GM12801 (cell line): ENCODE results near the gene WRAP73.

Experiments
- CTCF ChIP-seq: IDR thresholded peaks from one replicate; pipeline ENCODE4 v1.5.1; 2011; ENCODE audit warnings: control low read depth; ENCODE audit not compliant: insufficient read length; ENCODE audit errors: extremely low read depth

The WRAP73 gene

DNA sequence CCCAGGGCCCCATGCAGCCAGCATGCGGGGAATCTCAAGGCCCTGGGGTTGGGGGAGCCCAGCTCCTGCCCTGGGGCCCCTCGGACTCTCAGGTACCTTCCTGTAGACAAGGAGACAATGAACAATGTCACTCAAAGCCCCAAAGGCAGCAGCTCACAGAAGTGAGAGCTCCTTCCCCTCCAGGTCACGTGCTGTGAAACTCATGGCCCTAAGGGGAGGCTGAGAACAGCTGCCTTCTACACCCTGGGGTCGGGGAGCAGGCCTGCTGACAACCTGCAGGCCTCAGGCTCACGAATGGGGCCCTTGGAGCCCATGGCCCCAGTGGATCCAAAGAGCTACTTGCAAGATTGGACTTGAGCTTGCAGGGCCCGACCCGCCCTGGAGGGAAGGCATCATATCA is 41.7 kb downstream of the WRAP73 start:
- TF ChIP-seq CTCF, result no peak

DNA sequence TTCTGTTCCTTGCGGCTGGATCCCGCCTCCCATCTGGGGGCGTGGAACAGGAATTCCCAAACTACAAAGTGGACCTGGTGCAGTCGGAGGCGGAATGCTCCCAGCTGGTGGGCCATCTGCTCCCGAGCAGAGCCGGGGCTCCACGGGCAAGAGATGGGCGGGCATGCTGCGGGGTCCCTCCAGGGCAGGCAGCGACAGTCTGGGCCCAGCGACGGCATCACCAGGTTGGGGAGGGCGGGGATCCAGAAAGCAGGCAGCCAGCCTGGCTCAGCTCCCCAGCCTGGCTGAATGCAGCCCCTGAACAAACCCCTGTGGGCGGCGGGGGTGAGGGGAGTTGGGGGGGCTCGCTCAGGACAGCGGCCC is 42.2 kb downstream of the WRAP73 start:
- no peak for TF ChIP-seq CTCF

- TF ChIP-seq CTCF, result no peak
Measured at GRCh38 chr1:3606779-3607702, 42.9 kb downstream of the WRAP73 start.

DNA sequence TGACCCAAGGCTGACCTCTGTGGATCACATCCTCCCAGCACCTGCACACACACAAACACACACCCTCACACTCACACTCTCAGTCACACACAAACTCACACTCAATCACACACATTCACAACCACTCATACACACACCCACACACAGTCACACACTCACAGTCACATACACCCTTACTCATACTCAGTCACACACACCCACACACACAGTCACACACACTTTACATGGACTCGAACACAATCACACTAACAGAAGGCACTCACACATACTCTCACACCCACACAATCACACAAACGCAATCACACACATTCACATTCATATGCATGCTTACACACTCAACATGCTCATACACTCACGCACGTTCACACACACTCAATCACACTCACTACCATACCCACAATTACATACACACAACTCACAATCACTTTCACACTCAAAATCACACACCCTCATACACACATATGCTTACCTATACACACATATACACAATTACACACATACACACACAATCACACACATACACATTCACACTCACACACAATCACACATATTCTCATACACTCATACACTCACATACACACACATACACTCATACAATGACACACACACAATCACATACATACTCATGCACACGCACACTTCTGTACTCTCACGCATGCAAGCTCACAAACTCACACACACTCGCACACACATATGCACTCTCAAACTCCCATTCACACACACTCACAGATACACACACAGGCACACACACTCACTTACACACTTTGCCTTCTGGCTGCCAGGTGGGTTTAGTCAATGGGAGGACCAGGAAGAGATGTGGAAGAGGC is 44.7 kb downstream of the WRAP73 start:
- TF ChIP-seq CTCF, result no peak

GRCh38 chr1:3604468-3604974 is 45.4 kb downstream of the WRAP73 start:
- no peak for TF ChIP-seq CTCF

- no peak for TF ChIP-seq CTCF
Measured at GRCh38 chr1:3603571-3604467, 46.1 kb downstream of the WRAP73 start.
